ENCODE results near the gene LYZL6. TPM values are rescaled to one million over a fixed set of nuclear protein-coding genes. Genes with fewer than 3 reads are reported as not detected.

The LYZL6 gene
- total and polyA plus RNA-seq, 8 donors, result not detected

GRCh38 chr17:35936063-35936462, 7.5 kb downstream of the LYZL6 start:
- H3K9me3 ChIP-seq, result no peaks in the 10 kb centered on the region
- peaks cover 0 to 7% (median 1%) of the 10 kb centered on the region in 4 donors for H3K4me1 ChIP-seq
- H3K27ac ChIP-seq, result no peak overlapping the region
- no peak for TF ChIP-seq POLR2A (IDR thresholded peaks at IDR 0.05)
- TF ChIP-seq, protein P1, sequence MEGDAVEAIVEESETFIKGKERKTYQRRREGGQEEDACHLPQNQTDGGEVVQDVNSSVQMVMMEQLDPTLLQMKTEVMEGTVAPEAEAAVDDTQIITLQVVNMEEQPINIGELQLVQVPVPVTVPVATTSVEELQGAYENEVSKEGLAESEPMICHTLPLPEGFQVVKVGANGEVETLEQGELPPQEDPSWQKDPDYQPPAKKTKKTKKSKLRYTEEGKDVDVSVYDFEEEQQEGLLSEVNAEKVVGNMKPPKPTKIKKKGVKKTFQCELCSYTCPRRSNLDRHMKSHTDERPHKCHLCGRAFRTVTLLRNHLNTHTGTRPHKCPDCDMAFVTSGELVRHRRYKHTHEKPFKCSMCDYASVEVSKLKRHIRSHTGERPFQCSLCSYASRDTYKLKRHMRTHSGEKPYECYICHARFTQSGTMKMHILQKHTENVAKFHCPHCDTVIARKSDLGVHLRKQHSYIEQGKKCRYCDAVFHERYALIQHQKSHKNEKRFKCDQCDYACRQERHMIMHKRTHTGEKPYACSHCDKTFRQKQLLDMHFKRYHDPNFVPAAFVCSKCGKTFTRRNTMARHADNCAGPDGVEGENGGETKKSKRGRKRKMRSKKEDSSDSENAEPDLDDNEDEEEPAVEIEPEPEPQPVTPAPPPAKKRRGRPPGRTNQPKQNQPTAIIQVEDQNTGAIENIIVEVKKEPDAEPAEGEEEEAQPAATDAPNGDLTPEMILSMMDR (IDR thresholded peaks at IDR 0.05), result no peak
- TF ChIP-seq EP300 (IDR thresholded peaks at IDR 0.05), result no peak
- no peak for TF ChIP-seq POLR2AphosphoS5 (IDR thresholded peaks at IDR 0.05)
- no peaks in the 10 kb centered on the region for H3K27me3 ChIP-seq
- H3K4me3 ChIP-seq, result no peak overlapping the region
- H3K36me3 ChIP-seq, result no peaks in the 10 kb centered on the region
- intact Hi-C loops (cut with DNase I; ENCODE audit: low total_unique reads), result no loop called here
- DNase-seq, result no peak
- WGBS, 5 donors, result 83 to 97% (median 95%) methylated on average over 5 of the region's 5 CpGs

- Histone ChIP-seq H3K36me3 (no peaks in the 10 kb centered on the region), H3K27me3 (peaks cover 0 to 3% (median 0%) of the 10 kb centered on the region in 3 donors), H3K9me3 (no peaks in the 10 kb centered on the region), H3K27ac (no peak overlapping the region), H3K4me3 (no peak overlapping the region), H3K4me1 (peaks cover 11 to 20% (median 14%) of the 10 kb centered on the region in 4 donors)
- intact Hi-C loops (cut with DNase I; ENCODE audit: low total_unique reads), result no loop called here
- 79 to 87% (median 83%) methylated on average over 10 of the region's 10 CpGs for WGBS, 5 donors
- DNase-seq, result no peak
- no peak for TF ChIP-seq EP300 (IDR thresholded peaks at IDR 0.05)
- TF ChIP-seq POLR2AphosphoS5 (IDR thresholded peaks at IDR 0.05), result no peak
- TF ChIP-seq, protein P1 (IDR thresholded peaks at IDR 0.05), result no peak
- no peak for TF ChIP-seq POLR2A (IDR thresholded peaks at IDR 0.05)
These were observed 8.8 kb downstream of the LYZL6 start for GRCh38 chr17:35934760-35935159.

GRCh38 chr17:35932586-35932985, 10.9 kb downstream of the LYZL6 start:
- TF ChIP-seq, protein P1 (IDR thresholded peaks at IDR 0.05), result no peak
- TF ChIP-seq EP300 (IDR thresholded peaks at IDR 0.05), result no peak
- TF ChIP-seq POLR2A (IDR thresholded peaks at IDR 0.05), result no peak
- no peak for TF ChIP-seq POLR2AphosphoS5 (IDR thresholded peaks at IDR 0.05)
- no peak for DNase-seq
- H3K36me3 ChIP-seq, result no peaks in the 10 kb centered on the region

GRCh38 chr17:35931794-35932425, 11.6 kb downstream of the LYZL6 start:
- TF ChIP-seq POLR2AphosphoS5 (IDR thresholded peaks at IDR 0.05) (no peak), POLR2A (IDR thresholded peaks at IDR 0.05) (no peak), EP300 (IDR thresholded peaks at IDR 0.05) (no peak)
- TF ChIP-seq, protein P1 (IDR thresholded peaks at IDR 0.05), result no peak
- Histone ChIP-seq H3K36me3 (no peaks in the 10 kb centered on the region), H3K4me1 (peaks cover 11 to 24% (median 15%) of the 10 kb centered on the region in 4 donors), H3K27ac (no peak overlapping the region), H3K4me3 (no peak overlapping the region), H3K27me3 (peaks cover 0 to 18% (median 0%) of the 10 kb centered on the region in 3 donors), H3K9me3 (no peaks in the 10 kb centered on the region)
- peak in 1 of 2 donors; percentile 72 for DNase-seq
- intact Hi-C loops (cut with DNase I; ENCODE audit: low total_unique reads), result no loop called here
- 53 to 76% (median 66%) methylated on average over 6 of the region's 6 CpGs for whole genome bisulfite sequencing, 5 donors

More at GRCh38 chr17:35932586-35932985, 10.9 kb downstream of the LYZL6 start:
- Histone ChIP-seq H3K9me3 (no peaks in the 10 kb centered on the region), H3K27ac (no peak overlapping the region), H3K4me3 (no peak overlapping the region), H3K27me3 (peaks cover 0 to 18% (median 0%) of the 10 kb centered on the region in 3 donors), H3K4me1 (peaks cover 11 to 24% (median 15%) of the 10 kb centered on the region in 4 donors)
- intact Hi-C loops (cut with DNase I; ENCODE audit: low total_unique reads), result no loop called here
